ENCODE data around the gene FRMPD2.

DNA sequence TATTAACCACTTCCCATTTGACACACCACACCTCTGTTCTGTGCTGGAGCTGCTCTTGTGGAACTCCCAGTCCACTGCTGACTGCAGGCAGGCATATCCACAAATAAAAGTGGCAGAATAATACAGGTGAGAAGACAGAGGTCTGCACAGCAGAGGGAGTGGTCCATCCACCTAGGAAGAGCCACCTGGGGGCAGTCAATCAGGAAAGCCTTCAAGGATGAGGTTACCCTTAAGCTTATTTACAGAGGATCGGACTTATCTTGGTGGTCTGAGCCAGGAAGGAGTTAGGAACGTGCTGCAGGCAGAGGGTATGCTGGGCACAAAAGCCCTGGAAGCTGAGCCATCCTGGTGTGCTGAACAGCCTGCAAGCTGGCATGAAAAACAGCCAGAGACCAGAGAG is 78.7 kb downstream of the FRMPD2 start:
- TF ChIP-seq, protein P1, sequence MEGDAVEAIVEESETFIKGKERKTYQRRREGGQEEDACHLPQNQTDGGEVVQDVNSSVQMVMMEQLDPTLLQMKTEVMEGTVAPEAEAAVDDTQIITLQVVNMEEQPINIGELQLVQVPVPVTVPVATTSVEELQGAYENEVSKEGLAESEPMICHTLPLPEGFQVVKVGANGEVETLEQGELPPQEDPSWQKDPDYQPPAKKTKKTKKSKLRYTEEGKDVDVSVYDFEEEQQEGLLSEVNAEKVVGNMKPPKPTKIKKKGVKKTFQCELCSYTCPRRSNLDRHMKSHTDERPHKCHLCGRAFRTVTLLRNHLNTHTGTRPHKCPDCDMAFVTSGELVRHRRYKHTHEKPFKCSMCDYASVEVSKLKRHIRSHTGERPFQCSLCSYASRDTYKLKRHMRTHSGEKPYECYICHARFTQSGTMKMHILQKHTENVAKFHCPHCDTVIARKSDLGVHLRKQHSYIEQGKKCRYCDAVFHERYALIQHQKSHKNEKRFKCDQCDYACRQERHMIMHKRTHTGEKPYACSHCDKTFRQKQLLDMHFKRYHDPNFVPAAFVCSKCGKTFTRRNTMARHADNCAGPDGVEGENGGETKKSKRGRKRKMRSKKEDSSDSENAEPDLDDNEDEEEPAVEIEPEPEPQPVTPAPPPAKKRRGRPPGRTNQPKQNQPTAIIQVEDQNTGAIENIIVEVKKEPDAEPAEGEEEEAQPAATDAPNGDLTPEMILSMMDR (IDR thresholded peaks at IDR 0.05), result no peak
- no peak for TF ChIP-seq POLR2A (IDR thresholded peaks at IDR 0.05)

All from sigmoid colon (tissue), 3 donors.